Thyroid gland (tissue), 4 donors: ENCODE measurements around the gene GNPTG.

ENCODE experiments used
- CTCF ChIP-seq, 6 experiments: fragments of 200-600 bp in 3 of 6; fragments of 450-650 bp in 3 of 6; sonication (generic) in 3 of 6; IDR thresholded peaks; one replicate each; pipeline ENCODE4 v1.5.1; 2016 to 2019; ENCODE audit warnings: antibody characterized with exemption in 6 of 6, mild to moderate bottlenecking in 2 of 6, inconsistent platforms in 1 of 6, moderate library complexity in 1 of 6
- POLR2A ChIP-seq, 2 donors: fragments of 450-650 bp; IDR thresholded peaks; one replicate each; pipeline ENCODE4 v1.6.1; 2017; ENCODE audit warnings: antibody characterized with exemption in 2 of 2, mild to moderate bottlenecking in 2 of 2, moderate library complexity in 1 of 2

- no peak for TF ChIP-seq POLR2A (IDR thresholded peaks at IDR 0.05)
- no peak for TF ChIP-seq CTCF (IDR thresholded peaks at IDR 0.05)
Observed at GRCh38 chr16:1319041-1319440, 32.7 kb upstream of the GNPTG start.
